Thoracic aorta (tissue), 2 donors: ENCODE measurements around the gene NDST3. TPM values are rescaled to one million over a fixed set of nuclear protein-coding genes. Genes with fewer than 3 reads are reported as not detected.
A peak's percentile ranks its signal among the peaks of the same experiment; 100 is the strongest.

Source experiments
- ATAC-seq: fragments of 150-250 bp; one replicate; pipeline ENCODE4 v1.8.0; 2017; ENCODE audit warnings: low read depth; ENCODE audit not compliant: insufficient number of reproducible peaks, low FRiP score
- DNase-seq: peaks from one replicate; pipeline ENCODE4 v3.0.0-alpha.2; 2020; ENCODE audit warnings: low spot score
- H3K27ac ChIP-seq, 2 donors: fragments of 200-600 bp; sonication (generic); 1 replicate in 1 of 2; 2 replicates in 1 of 2; pipeline ENCODE4 v1.5.1; 2016; ENCODE audit warnings: mild to moderate bottlenecking in 2 of 2, moderate library complexity in 2 of 2
- H3K27me3 ChIP-seq: fragments of 200-600 bp; sonication (generic); replicated peaks from 2 replicates; pipeline ENCODE4 v1.6.0; 2016; ENCODE audit warnings: mild to moderate bottlenecking; ENCODE audit not compliant: insufficient read depth
- H3K36me3 ChIP-seq: fragments of 200-600 bp; sonication (generic); one replicate; pipeline ENCODE4 v1.5.1; 2016
- H3K4me1 ChIP-seq, 2 donors: fragments of 200-600 bp; sonication (generic); 1 replicate in 1 of 2; 2 replicates in 1 of 2; pipeline versions ENCODE4 v1.5.1 to v1.6.0; 2016; ENCODE audit warnings: low read depth in 2 of 2, mild to moderate bottlenecking in 1 of 2; ENCODE audit not compliant: control insufficient read depth in 1 of 2
- H3K4me3 ChIP-seq: fragments of 200-600 bp; sonication (generic); 2 replicates; pipeline ENCODE4 v1.5.1; 2016; ENCODE audit warnings: mild to moderate bottlenecking
- H3K9me3 ChIP-seq: fragments of 200-600 bp; sonication (generic); 2 replicates; pipeline ENCODE4 v1.5.1; 2016
- CTCF ChIP-seq: fragments of 200-600 bp; sonication (generic); IDR thresholded peaks from one replicate; pipeline ENCODE4 v1.5.1; 2019; ENCODE audit warnings: antibody characterized with exemption
- total RNA-seq, 2 donors: library from RNA; depleted of rRNA; stranded (reverse); fragments of >200 nt; gene quantifications; one replicate each; pipeline versions ENCODE4 v1.1.0 to v1.2.3, GENCODE V29; 2016

The NDST3 gene
- total RNA-seq, 2 donors from 2014 or later: not detected

- H3K27ac ChIP-seq: no peak overlapping the region
- H3K4me3 ChIP-seq: no peak overlapping the region
- no peak for ATAC-seq
- H3K9me3 ChIP-seq: no peaks in the 10 kb centered on the region
- no peak for DNase-seq
- H3K4me1 ChIP-seq: no peaks in the 10 kb centered on the region
- no peaks in the 10 kb centered on the region for H3K27me3 ChIP-seq
- no peak for TF ChIP-seq CTCF
- no peaks in the 10 kb centered on the region for H3K36me3 ChIP-seq
Observed at GRCh38 chr4:118215826-118216225, 181.5 kb downstream of the NDST3 start.

GRCh38 chr4:118221227-118221800 is 187.0 kb downstream of the NDST3 start:
- no peak overlapping the region for H3K4me3 ChIP-seq
- no peak for TF ChIP-seq CTCF
- no peaks in the 10 kb centered on the region for H3K36me3 ChIP-seq
- no peak for ATAC-seq
- no peaks in the 10 kb centered on the region for H3K4me1 ChIP-seq
- no peaks in the 10 kb centered on the region for H3K27me3 ChIP-seq
- H3K27ac ChIP-seq: no peak overlapping the region
- DNase-seq: no peak
- no peaks in the 10 kb centered on the region for H3K9me3 ChIP-seq

GRCh38 chr4:118224243-118224829 is 190.1 kb downstream of the NDST3 start:
- Histone ChIP-seq H3K27me3 (no peaks in the 10 kb centered on the region), H3K36me3 (no peaks in the 10 kb centered on the region), H3K9me3 (no peaks in the 10 kb centered on the region), H3K4me1 (no peaks in the 10 kb centered on the region), H3K27ac (no peak overlapping the region), H3K4me3 (no peak overlapping the region)
- peak; percentile 42 for TF ChIP-seq CTCF
- DNase-seq: no peak
- no peak for ATAC-seq

- Histone ChIP-seq H3K4me3 (no peak overlapping the region), H3K9me3 (no peaks in the 10 kb centered on the region), H3K36me3 (no peaks in the 10 kb centered on the region), H3K27ac (no peak overlapping the region), H3K4me1 (no peaks in the 10 kb centered on the region), H3K27me3 (no peaks in the 10 kb centered on the region)
- no peak for DNase-seq
- TF ChIP-seq CTCF: no peak
- ATAC-seq: no peak
Observed at GRCh38 chr4:118225511-118225910, 191.2 kb downstream of the NDST3 start.

GRCh38 chr4:118226311-118227010 is 192.2 kb downstream of the NDST3 start:
- no peaks in the 10 kb centered on the region for H3K27me3 ChIP-seq
- no peak for TF ChIP-seq CTCF
- no peak for DNase-seq
- no peak for ATAC-seq
- H3K27ac ChIP-seq: no peak overlapping the region
- no peaks in the 10 kb centered on the region for H3K4me1 ChIP-seq
- H3K4me3 ChIP-seq: no peak overlapping the region
- no peaks in the 10 kb centered on the region for H3K9me3 ChIP-seq
- no peaks in the 10 kb centered on the region for H3K36me3 ChIP-seq
